GM12864 (cell line): ENCODE results near the gene MAJIN.

Experiments used
- DNase-seq: peaks from one replicate; pipeline ENCODE4 v3.0.0-alpha.2; 2011; ENCODE audit warnings: low read depth
- H3K4me3 ChIP-seq: 2 replicates; pipeline ENCODE4 v1.5.1; 2011; ENCODE audit warnings: mild to moderate bottlenecking, low read depth, low read length, control low read depth
- CTCF ChIP-seq: IDR thresholded peaks from 2 replicates; pipeline ENCODE4 v1.5.1; 2011; ENCODE audit warnings: low read depth, mild to moderate bottlenecking, moderate library complexity, low read length, control low read depth, inconsistent platforms; ENCODE audit errors: missing control alignments

The MAJIN gene

GRCh38 chr11:64914123-64914522 lies 57.8 kb downstream of the MAJIN start:
- H3K4me3 ChIP-seq: no peak overlapping the region
- TF ChIP-seq CTCF: no peak
- no peak for DNase-seq

- no peak for TF ChIP-seq CTCF
- no peak for DNase-seq
- H3K4me3 ChIP-seq: no peak overlapping the region
Observed at GRCh38 chr11:64913171-64913727, 58.7 kb downstream of the MAJIN start.

- H3K4me3 ChIP-seq: no peak overlapping the region
- DNase-seq: no peak
- no peak for TF ChIP-seq CTCF
Observed at GRCh38 chr11:64911689-64912088, 60.2 kb downstream of the MAJIN start.

GRCh38 chr11:64911142-64911541 lies 60.8 kb downstream of the MAJIN start:
- TF ChIP-seq CTCF: no peak
- no peak for DNase-seq
- H3K4me3 ChIP-seq: no peak overlapping the region

- no peak for DNase-seq
- TF ChIP-seq CTCF: no peak
- no peak overlapping the region for H3K4me3 ChIP-seq
Observed at GRCh38 chr11:64910451-64911093, 61.3 kb downstream of the MAJIN start.

GRCh38 chr11:64909653-64910343 lies 62.1 kb downstream of the MAJIN start:
- H3K4me3 ChIP-seq: no peak overlapping the region
- DNase-seq: no peak
- no peak for TF ChIP-seq CTCF
